Liver (tissue), 9 donors: ENCODE data around the gene RTN4IP1. TPM values are rescaled to one million over a fixed set of nuclear protein-coding genes. Genes with fewer than 3 reads are reported as not detected.

Source experiments
- DNase-seq: peaks from one replicate; pipeline ENCODE4 v3.0.0-alpha.2; 2017; ENCODE audit warnings: low spot score
- H3K27ac ChIP-seq, 2 donors: one replicate each; pipeline ENCODE4 v1.7.0; 2013; ENCODE audit warnings: inconsistent platforms in 2 of 2, low read length in 2 of 2, control low read depth in 1 of 2, low read depth in 1 of 2, mild to moderate bottlenecking in 1 of 2
- H3K27me3 ChIP-seq, 4 donors: one replicate each; pipeline versions ENCODE4 v1.6.1 to v1.7.0; 2013; ENCODE audit warnings: low read length in 3 of 4, inconsistent platforms in 1 of 4, mild to moderate bottlenecking in 1 of 4, moderate library complexity in 1 of 4; ENCODE audit not compliant: control insufficient read depth in 4 of 4, insufficient read depth in 4 of 4
- H3K36me3 ChIP-seq, 4 donors: one replicate each; pipeline versions ENCODE4 v1.6.1 to v1.7.0; 2013; ENCODE audit warnings: low read length in 3 of 4, mild to moderate bottlenecking in 3 of 4, low read depth in 1 of 4, moderate library complexity in 1 of 4; ENCODE audit not compliant: control insufficient read depth in 4 of 4, insufficient read depth in 3 of 4
- H3K4me1 ChIP-seq, 4 donors: one replicate each; pipeline versions ENCODE4 v1.6.1 to v1.7.0; 2013; ENCODE audit warnings: low read length in 3 of 4, mild to moderate bottlenecking in 3 of 4, moderate library complexity in 1 of 4; ENCODE audit not compliant: control insufficient read depth in 4 of 4, insufficient read depth in 4 of 4
- H3K4me3 ChIP-seq, 3 donors: one replicate each; pipeline versions ENCODE4 v1.6.1 to v1.7.0; 2013; ENCODE audit warnings: low read length in 3 of 3, control low read depth in 1 of 3, low read depth in 1 of 3, mild to moderate bottlenecking in 1 of 3
- H3K9ac ChIP-seq, 2 donors: one replicate each; pipeline ENCODE4 v1.7.0; 2013; ENCODE audit warnings: low read length in 2 of 2, mild to moderate bottlenecking in 2 of 2, moderate library complexity in 2 of 2, control low read depth in 1 of 2, low read depth in 1 of 2
- H3K9me3 ChIP-seq, 4 donors: one replicate each; pipeline versions ENCODE4 v1.6.1 to v1.7.0; 2013; ENCODE audit warnings: low read length in 3 of 4; ENCODE audit not compliant: control insufficient read depth in 4 of 4
- ATF3 ChIP-seq: IDR thresholded peaks from 2 replicates; pipeline ENCODE4 v1.6.1; 2016; ENCODE audit warnings: antibody characterized with exemption
- EGR1 ChIP-seq, 2 donors: IDR thresholded peaks; 2 replicates each; pipeline ENCODE4 v1.6.1; 2016 to 2018; ENCODE audit warnings: antibody characterized with exemption in 2 of 2, low read depth in 2 of 2
- FOXA1 ChIP-seq: IDR thresholded peaks from 2 replicates; pipeline ENCODE4 v1.6.1; 2016; ENCODE audit warnings: antibody characterized with exemption
- GABPA ChIP-seq, 2 donors: IDR thresholded peaks in 1 of 2; conservative IDR thresholded peaks in 1 of 2; 2 replicates each; pipeline ENCODE4 v1.6.1; 2016; ENCODE audit warnings: antibody characterized with exemption in 2 of 2, mild to moderate bottlenecking in 1 of 2, moderate library complexity in 1 of 2
- HNF4A ChIP-seq, 2 donors: conservative IDR thresholded peaks; 2 replicates each; pipeline ENCODE4 v1.6.1; 2016; ENCODE audit warnings: antibody characterized with exemption in 2 of 2, mild to moderate bottlenecking in 2 of 2
- HNF4G ChIP-seq: IDR thresholded peaks from 2 replicates; pipeline ENCODE4 v1.6.1; 2016; ENCODE audit warnings: antibody characterized with exemption
- JUND ChIP-seq, 2 donors: IDR thresholded peaks; 2 replicates each; pipeline ENCODE4 v1.6.1; 2016; ENCODE audit warnings: antibody characterized with exemption in 2 of 2
- MAX ChIP-seq: IDR thresholded peaks from 2 replicates; pipeline ENCODE4 v1.6.1; 2016; ENCODE audit warnings: antibody characterized with exemption
- NR2F2 ChIP-seq: IDR thresholded peaks from 2 replicates; pipeline ENCODE4 v1.6.1; 2016; ENCODE audit warnings: antibody characterized with exemption
- RAD21 ChIP-seq, 2 donors: IDR thresholded peaks; 2 replicates each; pipeline ENCODE4 v1.6.1; 2016; ENCODE audit warnings: antibody characterized with exemption in 2 of 2, mild to moderate bottlenecking in 2 of 2
- SP1 ChIP-seq: IDR thresholded peaks from 2 replicates; pipeline ENCODE4 v1.6.1; 2018; ENCODE audit warnings: antibody characterized with exemption, mild to moderate bottlenecking
- TAF1 ChIP-seq: conservative IDR thresholded peaks from 2 replicates; pipeline ENCODE4 v1.6.1; 2016; ENCODE audit warnings: antibody characterized with exemption, mild to moderate bottlenecking
- YY1 ChIP-seq: IDR thresholded peaks from 2 replicates; pipeline ENCODE4 v1.6.1; 2016; ENCODE audit warnings: antibody characterized with exemption, mild to moderate bottlenecking
- whole genome bisulfite sequencing: extraction: QIAGEN DNeasy Blood & Tissue Kit; methylation state at CpG from one replicate; pipeline ENCODE4 v1.1.7; 2013; 5-methylcytosine and 5-hydroxymethylcytosine counted together
- polyA plus RNA-seq, 2 donors: library from polyadenylated mRNA; stranded (reverse) in 1 of 2; unstranded in 1 of 2; fragments of 200-250 nt in 1 of 2; fragments of >200 nt in 1 of 2; fragmentation: Nextera tagmentation in 1 of 2; extraction: Ambion mirVana in 1 of 2; gene quantifications; one replicate each; pipeline versions ENCODE4 v1.2.1 to v1.2.3, GENCODE V29; 2013 to 2015
- total RNA-seq, 2 donors: library from RNA; depleted of rRNA; stranded (reverse); fragments of >200 nt; gene quantifications; one replicate each; pipeline ENCODE4 v1.2.3, GENCODE V29; 2014
- donor health status: healthy.
- donor health status: healthy.
- donor health status: healthy.
- donor health status: healthy.
- donor health status: healthy.

Gene RTN4IP1
- total and polyA plus RNA-seq, 4 donors = 3.7 to 6.9 (median 4.6) TPM

GRCh38 chr6:106530026-106530425 lies 99.3 kb downstream of the RTN4IP1 start:
- Histone ChIP-seq H3K9me3 (no peaks in the 10 kb centered on the region), H3K4me1 (peaks cover 0 to 12% (median 0%) of the 10 kb centered on the region in 4 donors), H3K9ac (no peak overlapping the region), H3K36me3 (peaks cover 0 to 23% (median 6%) of the 10 kb centered on the region in 4 donors), H3K4me3 (no peak overlapping the region), H3K27me3 (no peaks in the 10 kb centered on the region), H3K27ac (no peak overlapping the region)
- TF ChIP-seq MAX (no peak), FOXA1 (no peak), YY1 (no peak), JUND (IDR thresholded peaks at IDR 0.05) (no peak), EGR1 (IDR thresholded peaks at IDR 0.05; ENCODE audit: low read depth in 2 of 2) (no peak), TAF1 (no peak), RAD21 (IDR thresholded peaks at IDR 0.05) (no peak), NR2F2 (no peak), HNF4G (no peak), SP1 (no peak)
- DNase-seq = no peak
- WGBS = 94% methylated on average over 1 of the region's 1 CpG

- 33% methylated on average over 3 of the region's 3 CpGs for WGBS
Observed at GRCh38 chr6:106529438-106529837, 99.9 kb downstream of the RTN4IP1 start.

GRCh38 chr6:106528521-106528920 lies 100.8 kb downstream of the RTN4IP1 start:
- no peak overlapping the region for H3K4me3 ChIP-seq
- no peak overlapping the region for H3K9ac ChIP-seq
- H3K9me3 ChIP-seq = no peaks in the 10 kb centered on the region
- 96% methylated on average over 2 of the region's 2 CpGs for WGBS
- H3K36me3 ChIP-seq = peaks cover 0 to 12% (median 4%) of the 10 kb centered on the region in 4 donors
- peaks cover 0 to 12% (median 1%) of the 10 kb centered on the region in 4 donors for H3K4me1 ChIP-seq
- TF ChIP-seq EGR1 (IDR thresholded peaks at IDR 0.05; ENCODE audit: low read depth in 2 of 2) (no peak), NR2F2 (no peak), HNF4G (no peak)
- no peak overlapping the region for H3K27ac ChIP-seq
- no peaks in the 10 kb centered on the region for H3K27me3 ChIP-seq
- DNase-seq = no peak

More at GRCh38 chr6:106529438-106529837, 99.9 kb downstream of the RTN4IP1 start:
- Histone ChIP-seq H3K9me3 (no peaks in the 10 kb centered on the region), H3K9ac (no peak overlapping the region), H3K4me3 (no peak overlapping the region), H3K36me3 (peaks cover 0 to 20% (median 5%) of the 10 kb centered on the region in 4 donors), H3K4me1 (peaks cover 0 to 12% (median 0%) of the 10 kb centered on the region in 4 donors), H3K27ac (no peak overlapping the region), H3K27me3 (no peaks in the 10 kb centered on the region)
- TF ChIP-seq GABPA (IDR thresholded peaks at IDR 0.05 in 1 of 2, conservative IDR thresholded peaks at IDR 0.05 in 1 of 2) = no peak
- TF ChIP-seq HNF4A (conservative IDR thresholded peaks at IDR 0.05) = peak; percentile 82 to 83
- DNase-seq = no peak

GRCh38 chr6:106527979-106528378 lies 101.3 kb downstream of the RTN4IP1 start:
- no peak for DNase-seq
- Histone ChIP-seq H3K4me3 (no peak overlapping the region), H3K4me1 (peaks cover 0 to 12% (median 1%) of the 10 kb centered on the region in 4 donors), H3K36me3 (peaks cover 0 to 9% (median 4%) of the 10 kb centered on the region in 4 donors), H3K9ac (no peak overlapping the region), H3K27me3 (no peaks in the 10 kb centered on the region), H3K9me3 (no peaks in the 10 kb centered on the region), H3K27ac (no peak overlapping the region)
- TF ChIP-seq ATF3 = no peak
- TF ChIP-seq YY1 = no peak
- 78% methylated on average over 3 of the region's 3 CpGs for WGBS
